Measurements from ENCODE around the gene ATP6V1F.

DNA sequence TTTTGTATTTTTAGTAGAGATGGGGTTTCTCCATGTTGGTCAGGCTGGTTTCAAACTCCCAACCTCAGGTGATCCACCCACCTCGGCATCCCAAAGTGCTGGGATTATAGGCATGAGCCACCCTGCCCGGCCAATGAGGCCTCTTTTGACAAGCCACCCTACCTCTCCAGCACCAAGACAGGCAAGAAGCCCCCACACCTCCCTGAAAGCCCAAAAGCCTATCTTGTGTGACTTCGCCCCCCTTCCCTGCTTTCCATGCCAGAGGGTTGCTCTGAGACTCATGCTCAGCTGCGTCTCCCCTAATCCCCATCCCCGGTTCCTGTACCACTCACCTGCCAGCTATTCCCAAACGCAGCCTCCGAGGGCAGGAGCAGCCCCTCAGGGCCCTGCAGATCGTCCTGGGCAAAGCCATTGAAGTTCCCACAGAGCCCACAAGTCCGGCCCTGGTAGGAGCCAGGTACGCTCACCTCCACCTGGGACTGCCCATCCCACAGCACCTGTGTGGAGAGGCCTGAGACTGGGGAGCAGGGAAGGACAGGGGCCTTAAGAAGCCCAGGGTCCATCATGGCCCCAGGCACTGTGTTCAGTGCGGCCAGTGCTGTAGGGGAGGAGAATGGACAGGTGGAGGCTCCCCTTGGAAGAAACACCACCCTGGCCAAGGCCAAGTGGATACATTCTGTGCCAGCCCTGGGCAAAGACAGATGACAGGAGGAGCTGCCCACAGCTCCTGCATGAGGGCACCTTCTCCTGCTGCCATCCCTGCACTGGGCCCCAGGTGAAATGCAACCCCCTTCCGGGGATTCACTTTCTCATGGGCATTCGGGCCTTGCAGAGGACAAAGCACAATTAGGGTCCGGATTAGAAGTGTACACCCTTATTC lies 15.8 kb downstream of the ATP6V1F start:
- no peak for TF ChIP-seq POLR2AphosphoS5 (IDR thresholded peaks at IDR 0.05; ENCODE audit: low read depth, low read length)
- TF ChIP-seq, protein P1, sequence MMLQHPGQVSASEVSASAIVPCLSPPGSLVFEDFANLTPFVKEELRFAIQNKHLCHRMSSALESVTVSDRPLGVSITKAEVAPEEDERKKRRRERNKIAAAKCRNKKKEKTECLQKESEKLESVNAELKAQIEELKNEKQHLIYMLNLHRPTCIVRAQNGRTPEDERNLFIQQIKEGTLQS (IDR thresholded peaks at IDR 0.05) = no peak
- TF ChIP-seq EZH2 (IDR thresholded peaks at IDR 0.05) = no peak
